DOHH2 (cell line): ENCODE data around the gene MEST.

Source experiments
- CTCF ChIP-seq: fragments of 200-600 bp; sonication (generic); IDR thresholded peaks from one replicate; pipeline ENCODE4 v1.5.1; 2014; ENCODE audit warnings: antibody characterized with exemption, mild to moderate bottlenecking, low read depth, low read length; ENCODE audit not compliant: poor library complexity, severe bottlenecking
- EZH2phosphoT487 ChIP-seq: fragments of 200-600 bp; sonication (generic); IDR thresholded peaks from 2 replicates; pipeline ENCODE4 v1.6.1; 2017; ENCODE audit warnings: borderline replicate concordance, mild to moderate bottlenecking, antibody characterized with exemption, low read length, moderate library complexity, mixed read lengths

- no peak for TF ChIP-seq CTCF
- TF ChIP-seq EZH2phosphoT487: no peak
Measured at GRCh38 chr7:130488392-130489139, 3.3 kb upstream of the MEST start.
